Middle frontal gyrus (tissue), 1 donor: ENCODE results near the gene KLHL17.

ENCODE experiments used
- DNase-seq: peaks from one replicate; pipeline ENCODE4 v3.0.0-alpha.2; 2015; ENCODE audit warnings: low spot score; ENCODE audit errors: extremely low spot score

Gene KLHL17

GRCh38 chr1:921011-921837 lies 39.2 kb upstream of the KLHL17 start:
- peak; percentile 26 for DNase-seq

GRCh38 chr1:923131-923990 lies 37.0 kb upstream of the KLHL17 start, which contains the start of gene SAMD11:
SAMD11 (plus strand) TSS chr1:923923; CDS start chr1:924432, 509 bp downstream.
- DNase-seq = peak; percentile 57

- no peak for DNase-seq
Observed at GRCh38 chr1:923991-924655, 36.3 kb upstream of the KLHL17 start.

GRCh38 chr1:924656-925560 lies 35.5 kb upstream of the KLHL17 start:
- no peak for DNase-seq

- DNase-seq = no peak
Observed at GRCh38 chr1:925561-926421, 34.6 kb upstream of the KLHL17 start.

GRCh38 chr1:927234-927633 lies 33.1 kb upstream of the KLHL17 start:
- DNase-seq = no peak

GRCh38 chr1:927748-928147 lies 32.6 kb upstream of the KLHL17 start:
- DNase-seq = no peak

GRCh38 chr1:928825-929661 lies 31.3 kb upstream of the KLHL17 start:
- DNase-seq = no peak

- no peak for DNase-seq
Observed at GRCh38 chr1:929712-930632, 30.4 kb upstream of the KLHL17 start.

- no peak for DNase-seq
Observed at GRCh38 chr1:930633-931138, 29.7 kb upstream of the KLHL17 start.

GRCh38 chr1:931380-932172 lies 28.8 kb upstream of the KLHL17 start:
- DNase-seq = no peak

GRCh38 chr1:932173-932510 lies 28.2 kb upstream of the KLHL17 start:
- DNase-seq = no peak

- no peak for DNase-seq
Observed at GRCh38 chr1:932776-933602, 27.4 kb upstream of the KLHL17 start.

GRCh38 chr1:933603-933940 lies 26.8 kb upstream of the KLHL17 start:
- DNase-seq = no peak

GRCh38 chr1:934991-935750 lies 25.2 kb upstream of the KLHL17 start:
- DNase-seq = no peak
